ENCODE data around the gene MCRS1.

The MCRS1 gene

DNA sequence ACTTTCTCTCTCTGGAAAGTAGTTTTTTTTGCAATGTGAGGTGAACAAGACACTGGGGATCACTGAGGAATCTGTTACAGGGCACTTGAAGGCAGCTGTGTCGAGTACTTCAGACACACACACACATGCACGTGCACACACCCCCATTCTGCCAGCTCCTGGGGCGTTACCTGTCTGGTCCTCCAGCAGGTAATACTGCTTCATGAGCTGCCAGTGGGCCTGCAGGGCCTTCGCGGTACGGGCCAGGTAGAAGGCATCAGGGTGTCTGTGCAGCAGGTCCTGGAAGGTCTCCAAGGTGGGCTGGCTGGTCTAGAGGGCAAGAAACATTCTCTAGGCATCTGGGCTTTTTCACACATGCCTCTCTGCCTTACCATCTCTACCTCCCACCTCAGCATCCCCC lies 5.1 kb downstream of the MCRS1 start:
- no peak for DNase-seq (ENCODE audit: insufficient read length)
- no peak for TF ChIP-seq POLR2AphosphoS5 (IDR thresholded peaks at IDR 0.05; ENCODE audit: low read depth, low read length)
- no peak for TF ChIP-seq POLR2A (IDR thresholded peaks at IDR 0.05; ENCODE audit: low read depth, low read length)
- TF ChIP-seq TAF1 (IDR thresholded peaks at IDR 0.05; ENCODE audit: borderline replicate concordance, low read depth, low read length) = no peak
- no peak for FAIRE-seq

DNA sequence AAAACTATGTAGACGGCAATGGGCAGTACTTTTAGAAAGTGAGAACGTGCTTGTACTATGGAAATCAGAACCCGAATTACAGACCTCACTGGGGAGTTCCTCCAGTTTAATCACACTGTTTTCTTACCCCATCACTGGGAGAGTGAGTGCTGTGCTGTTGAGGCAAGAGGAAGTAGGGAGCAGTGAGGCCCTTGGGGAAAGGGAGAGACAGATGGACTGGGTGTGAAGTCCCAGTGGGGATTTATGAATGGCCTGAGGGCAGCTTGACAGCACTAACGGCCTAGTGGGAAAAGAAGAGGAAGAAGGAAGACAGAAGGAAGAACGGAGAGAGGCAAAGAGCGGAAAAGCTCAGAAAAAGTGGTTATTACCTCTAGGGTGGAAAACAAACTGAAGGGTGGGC lies 5.7 kb downstream of the MCRS1 start:
- no peak for DNase-seq (ENCODE audit: insufficient read length)
- no peak for FAIRE-seq
- TF ChIP-seq POLR2AphosphoS5 (IDR thresholded peaks at IDR 0.05; ENCODE audit: low read depth, low read length) (no peak), POLR2A (IDR thresholded peaks at IDR 0.05; ENCODE audit: low read depth, low read length) (no peak), TAF1 (IDR thresholded peaks at IDR 0.05; ENCODE audit: borderline replicate concordance, low read depth, low read length) (no peak)

- no peak for TF ChIP-seq POLR2A (IDR thresholded peaks at IDR 0.05; ENCODE audit: low read depth, low read length)
- no peak for TF ChIP-seq TAF1 (IDR thresholded peaks at IDR 0.05; ENCODE audit: borderline replicate concordance, low read depth, low read length)
- TF ChIP-seq POLR2AphosphoS5 (IDR thresholded peaks at IDR 0.05; ENCODE audit: low read depth, low read length) = no peak
- DNase-seq (ENCODE audit: insufficient read length) = no peak
Observed at GRCh38 chr12:49560695-49561094, 7.2 kb downstream of the MCRS1 start.

GRCh38 chr12:49559011-49559675 lies 8.8 kb downstream of the MCRS1 start:
- DNase-seq (ENCODE audit: insufficient read length) = no peak
- no peak for FAIRE-seq
- no peak for TF ChIP-seq POLR2AphosphoS5 (IDR thresholded peaks at IDR 0.05; ENCODE audit: low read depth, low read length)
- TF ChIP-seq POLR2A (IDR thresholded peaks at IDR 0.05; ENCODE audit: low read depth, low read length) = no peak
- TF ChIP-seq TAF1 (IDR thresholded peaks at IDR 0.05; ENCODE audit: borderline replicate concordance, low read depth, low read length) = no peak

More at GRCh38 chr12:49560695-49561094, 7.2 kb downstream of the MCRS1 start:
- FAIRE-seq = no peak

- DNase-seq (ENCODE audit: insufficient read length) (no peak), FAIRE-seq (no peak)
- TF ChIP-seq TAF1 (IDR thresholded peaks at IDR 0.05; ENCODE audit: borderline replicate concordance, low read depth, low read length) (no peak), POLR2AphosphoS5 (IDR thresholded peaks at IDR 0.05; ENCODE audit: low read depth, low read length) (no peak), POLR2A (IDR thresholded peaks at IDR 0.05; ENCODE audit: low read depth, low read length) (no peak)
Observed at GRCh38 chr12:49558526-49558925, 9.4 kb downstream of the MCRS1 start.

- no peak for TF ChIP-seq POLR2AphosphoS5 (IDR thresholded peaks at IDR 0.05; ENCODE audit: low read depth, low read length)
- TF ChIP-seq POLR2A (IDR thresholded peaks at IDR 0.05; ENCODE audit: low read depth, low read length) = no peak
- no peak for TF ChIP-seq TAF1 (IDR thresholded peaks at IDR 0.05; ENCODE audit: borderline replicate concordance, low read depth, low read length)
- DNase-seq (ENCODE audit: insufficient read length) (no peak), FAIRE-seq (no peak)
Observed at GRCh38 chr12:49557917-49558215, 10.1 kb downstream of the MCRS1 start.

DNA sequence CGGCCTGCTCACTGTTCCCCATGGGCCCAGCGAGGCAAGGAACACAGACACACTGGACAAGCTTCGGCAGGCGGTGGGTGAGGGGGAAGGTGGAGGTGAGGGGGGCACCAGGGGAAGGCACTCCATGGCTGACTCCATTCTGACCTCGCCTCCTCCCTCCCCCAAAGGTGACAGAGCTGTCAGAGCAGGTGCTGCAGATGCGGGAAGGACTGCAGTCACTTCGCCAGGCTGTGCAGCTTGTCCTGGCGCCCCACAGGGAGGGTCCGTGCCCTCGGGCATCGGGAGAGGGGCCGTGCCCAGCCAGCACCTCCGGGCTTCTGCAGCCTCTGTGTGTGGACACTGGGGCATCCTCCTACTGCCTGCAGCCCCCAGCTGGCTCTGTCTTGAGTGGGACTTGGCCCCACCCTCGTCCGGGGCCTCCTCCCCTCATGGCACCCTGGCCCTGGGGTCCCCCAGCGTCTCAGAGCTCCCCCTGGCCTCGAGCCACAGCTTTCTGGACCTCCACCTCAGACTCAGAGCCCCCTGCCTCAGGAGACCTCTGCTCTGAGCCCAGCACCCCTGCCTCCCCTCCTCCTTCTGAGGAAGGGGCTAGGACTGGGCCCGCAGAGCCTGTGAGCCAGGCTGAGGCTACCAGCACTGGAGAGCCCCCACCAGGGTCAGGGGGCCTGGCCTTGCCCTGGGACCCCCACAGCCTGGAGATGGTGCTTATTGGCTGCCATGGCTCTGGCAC lies 10.6 kb downstream of the MCRS1 start:
- no peak for FAIRE-seq
- no peak for TF ChIP-seq TAF1 (IDR thresholded peaks at IDR 0.05; ENCODE audit: borderline replicate concordance, low read depth, low read length)
- no peak; the same call in 1 of the 2 replicates for TF ChIP-seq POLR2A (IDR thresholded peaks at IDR 0.05; ENCODE audit: low read depth, low read length)
- no peak; the same call in 1 of the 2 replicates for TF ChIP-seq POLR2AphosphoS5 (IDR thresholded peaks at IDR 0.05; ENCODE audit: low read depth, low read length)

DNA sequence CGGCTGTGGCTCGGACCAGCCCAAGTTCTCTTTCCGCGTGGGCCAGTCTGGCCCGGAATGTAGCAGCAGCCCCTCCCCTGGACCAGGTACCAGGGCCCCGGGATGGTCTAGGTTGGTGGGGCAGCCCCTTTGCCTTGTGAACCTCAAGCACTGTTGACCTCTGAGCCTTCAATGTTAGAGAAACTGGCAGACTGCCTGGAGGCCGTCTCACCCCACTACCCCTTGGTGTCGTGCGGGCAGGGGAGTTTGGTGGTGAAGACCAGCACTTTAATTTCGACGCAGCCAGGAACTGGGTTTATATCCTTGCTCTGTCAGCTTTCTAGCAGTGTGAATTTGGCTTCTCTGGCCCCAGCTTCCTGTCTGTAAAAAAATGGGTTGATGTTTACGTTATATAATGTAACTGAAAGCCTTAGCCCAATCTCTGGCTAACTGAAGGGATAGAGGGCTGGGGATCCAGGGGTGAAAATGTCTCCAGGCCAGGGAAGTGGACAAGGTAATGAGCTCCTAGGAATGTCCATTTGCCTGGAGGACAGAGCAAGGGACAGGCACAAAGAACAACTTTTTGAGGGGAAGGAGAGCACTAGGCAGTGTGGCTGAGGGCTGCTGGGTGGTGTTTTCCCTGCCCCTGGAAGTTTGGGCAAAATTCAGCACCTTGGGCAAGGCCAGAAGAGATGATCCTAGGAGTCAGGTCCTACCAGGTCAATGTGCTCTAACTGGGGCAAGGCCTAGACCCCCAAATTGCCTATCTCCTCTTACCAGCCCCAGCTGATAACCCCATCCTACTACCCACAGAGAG lies 11.4 kb downstream of the MCRS1 start:
- DNase-seq (ENCODE audit: insufficient read length) (no peak), FAIRE-seq (no peak)
- no peak for TF ChIP-seq POLR2A (IDR thresholded peaks at IDR 0.05; ENCODE audit: low read depth, low read length)
- TF ChIP-seq POLR2AphosphoS5 (IDR thresholded peaks at IDR 0.05; ENCODE audit: low read depth, low read length) = no peak

More for the DNA sequence above, 10.6 kb downstream of the MCRS1 start:
- DNase-seq (ENCODE audit: insufficient read length) = no peak

GRCh38 chr12:49555631-49556390 lies 12.1 kb downstream of the MCRS1 start:
- no peak for FAIRE-seq
- TF ChIP-seq POLR2A (IDR thresholded peaks at IDR 0.05; ENCODE audit: low read depth, low read length) (peak; percentile 49), TAF1 (IDR thresholded peaks at IDR 0.05; ENCODE audit: borderline replicate concordance, low read depth, low read length) (no peak), POLR2AphosphoS5 (IDR thresholded peaks at IDR 0.05; ENCODE audit: low read depth, low read length) (peak; percentile 59)

DNA sequence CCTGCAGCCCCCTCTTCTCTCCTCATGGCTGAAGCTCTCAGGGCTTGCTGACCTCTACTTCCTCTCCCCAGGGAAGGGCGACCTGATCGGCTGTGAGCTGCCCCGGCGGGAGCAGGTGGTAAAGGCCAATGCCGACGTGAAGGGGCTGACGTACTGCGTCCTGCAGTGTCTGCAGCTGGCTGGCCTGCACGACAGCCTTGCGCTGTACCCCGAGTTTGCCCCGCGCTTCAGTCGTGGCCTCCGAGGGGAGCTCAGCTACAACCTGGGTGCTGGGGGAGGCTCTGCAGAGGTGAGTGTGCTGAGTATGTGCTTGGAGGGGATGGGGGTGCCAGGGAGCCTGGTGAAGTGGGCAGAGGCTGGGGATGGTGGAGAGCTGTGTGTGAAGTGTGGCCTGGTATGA lies 13.7 kb downstream of the MCRS1 start:
- DNase-seq (ENCODE audit: insufficient read length) (no peak), FAIRE-seq (no peak)
- TF ChIP-seq TAF1 (IDR thresholded peaks at IDR 0.05; ENCODE audit: borderline replicate concordance, low read depth, low read length) (no peak), POLR2AphosphoS5 (IDR thresholded peaks at IDR 0.05; ENCODE audit: low read depth, low read length) (no peak), POLR2A (IDR thresholded peaks at IDR 0.05; ENCODE audit: low read depth, low read length) (no peak)

More at GRCh38 chr12:49555631-49556390, 12.1 kb downstream of the MCRS1 start:
- no peak for DNase-seq (ENCODE audit: insufficient read length)

All from GM12892 (cell line).